HepG2 (cell line): ENCODE data around the gene FAM193A. TPM values are rescaled to one million over a fixed set of nuclear protein-coding genes. Genes with fewer than 3 reads are reported as not detected.

Experiments used
- FLYWCH1 ChIP-seq: sonication (generic); formaldehyde crosslinking; IDR thresholded peaks from 2 replicates; pipeline ENCODE4 v1.8.1; 2023; ENCODE audit warnings: mild to moderate bottlenecking, missing genetic modification reagents
- MED8 ChIP-seq: sonication (generic); formaldehyde crosslinking; IDR thresholded peaks from 2 replicates; pipeline ENCODE4 v1.8.1; 2023; ENCODE audit warnings: mild to moderate bottlenecking, missing genetic modification reagents; ENCODE audit not compliant: insufficient replicate concordance
- NFATC3 ChIP-seq: sonication (generic); formaldehyde crosslinking; IDR thresholded peaks from 2 replicates; pipeline ENCODE4 v1.5.1; 2020; ENCODE audit warnings: mild to moderate bottlenecking, missing genetic modification reagents
- PAX8 ChIP-seq: sonication (generic); formaldehyde crosslinking; IDR thresholded peaks from 2 replicates; pipeline ENCODE4 v1.8.0; 2022; ENCODE audit warnings: mild to moderate bottlenecking, missing genetic modification reagents, borderline replicate concordance
- PCBP1 ChIP-seq: fragments of 200-400 bp; formaldehyde crosslinking; IDR thresholded peaks from 2 replicates; pipeline ENCODE4 v1.6.1; 2017; ENCODE audit warnings: mild to moderate bottlenecking, low read depth, low read length, borderline replicate concordance
- TCF7 ChIP-seq: sonication (generic); IDR thresholded peaks from 2 replicates; pipeline ENCODE4 v1.6.1; 2016; ENCODE audit warnings: antibody characterized with exemption, low read depth
- YEATS4 ChIP-seq: sonication (generic); formaldehyde crosslinking; IDR thresholded peaks from 2 replicates; pipeline ENCODE4 v1.4.0; 2020; ENCODE audit warnings: missing genetic modification reagents, borderline replicate concordance
- ZBTB42 ChIP-seq: sonication (generic); formaldehyde crosslinking; IDR thresholded peaks from 2 replicates; pipeline ENCODE4 v1.5.0; 2020; ENCODE audit warnings: mild to moderate bottlenecking, missing genetic modification reagents
- ZNF296 ChIP-seq: sonication (generic); formaldehyde crosslinking; conservative IDR thresholded peaks from 2 replicates; pipeline ENCODE4 v1.5.0; 2020; ENCODE audit warnings: mild to moderate bottlenecking, missing genetic modification reagents
- ZNF546 ChIP-seq: sonication (generic); formaldehyde crosslinking; conservative IDR thresholded peaks from 2 replicates; pipeline ENCODE4 v1.8.1; 2023; ENCODE audit warnings: mild to moderate bottlenecking, missing genetic modification reagents
- ZNF547 ChIP-seq: sonication (generic); formaldehyde crosslinking; IDR thresholded peaks from 2 replicates; pipeline ENCODE4 v1.5.1; 2020; ENCODE audit warnings: mild to moderate bottlenecking, missing genetic modification reagents
- ZNF598 ChIP-seq: sonication (generic); formaldehyde crosslinking; IDR thresholded peaks from 2 replicates; pipeline ENCODE4 v1.5.1; 2020; ENCODE audit warnings: mild to moderate bottlenecking, missing genetic modification reagents, borderline replicate concordance
- ZNF75D ChIP-seq: sonication (generic); formaldehyde crosslinking; IDR thresholded peaks from 2 replicates; pipeline ENCODE4 v1.8.1; 2023; ENCODE audit warnings: missing genetic modification reagents, mild to moderate bottlenecking, borderline replicate concordance
- polyA plus RNA-seq, 8 experiments: library from polyadenylated mRNA; depleted of rRNA in 3 of 8; stranded (reverse) in 7 of 8; unstranded in 1 of 8; fragments of >200 nt; fragmentation: Illumina TruSeq in 4 of 8; extraction: Trizol in 4 of 8; gene quantifications; 2 replicates each; pipeline versions ENCODE4 v1.2.1 to v1.2.3, GENCODE V29; 2011 to 2016; ENCODE audit warnings: low read depth in 4 of 8, missing spikeins in 1 of 8, mixed read lengths in 1 of 8; ENCODE audit not compliant: insufficient read depth in 1 of 8
- total RNA-seq, 5 experiments: library from RNA; depleted of rRNA; stranded (reverse); fragments of >200 nt; fragmentation: Illumina TruSeq; extraction: Trizol; gene quantifications; 2 replicates each; pipeline ENCODE4 v1.2.3, GENCODE V29; 2016; ENCODE audit warnings: low read depth in 1 of 5
- TF ChIP-seq, protein P1 (sequence below), 2 experiments: fragments of 450-650 bp in 1 of 2; sonication (generic) in 1 of 2; formaldehyde crosslinking in 1 of 2; IDR thresholded peaks; 2 replicates each; pipeline versions ENCODE4 v1.6.1 to v1.8.0; 2016 to 2022; ENCODE audit warnings: antibody characterized with exemption in 1 of 2, mild to moderate bottlenecking in 1 of 2, missing genetic modification reagents in 1 of 2
- TF ChIP-seq, protein P2 (sequence below): sonication (generic); IDR thresholded peaks from 2 replicates; pipeline ENCODE4 v1.6.1; 2016; ENCODE audit warnings: low read depth, borderline replicate concordance
- TF ChIP-seq, protein P3 (sequence below): sonication (generic); formaldehyde crosslinking; conservative IDR thresholded peaks from 2 replicates; pipeline ENCODE4 v1.4.0; 2020; ENCODE audit warnings: missing genetic modification reagents

The FAM193A gene
- total and polyA plus RNA-seq, 2 of the 13 experiments (the other 11 are each of a cell fraction or from before 2014, with no cell fraction given): 5.7 to 8.7 TPM

DNA sequence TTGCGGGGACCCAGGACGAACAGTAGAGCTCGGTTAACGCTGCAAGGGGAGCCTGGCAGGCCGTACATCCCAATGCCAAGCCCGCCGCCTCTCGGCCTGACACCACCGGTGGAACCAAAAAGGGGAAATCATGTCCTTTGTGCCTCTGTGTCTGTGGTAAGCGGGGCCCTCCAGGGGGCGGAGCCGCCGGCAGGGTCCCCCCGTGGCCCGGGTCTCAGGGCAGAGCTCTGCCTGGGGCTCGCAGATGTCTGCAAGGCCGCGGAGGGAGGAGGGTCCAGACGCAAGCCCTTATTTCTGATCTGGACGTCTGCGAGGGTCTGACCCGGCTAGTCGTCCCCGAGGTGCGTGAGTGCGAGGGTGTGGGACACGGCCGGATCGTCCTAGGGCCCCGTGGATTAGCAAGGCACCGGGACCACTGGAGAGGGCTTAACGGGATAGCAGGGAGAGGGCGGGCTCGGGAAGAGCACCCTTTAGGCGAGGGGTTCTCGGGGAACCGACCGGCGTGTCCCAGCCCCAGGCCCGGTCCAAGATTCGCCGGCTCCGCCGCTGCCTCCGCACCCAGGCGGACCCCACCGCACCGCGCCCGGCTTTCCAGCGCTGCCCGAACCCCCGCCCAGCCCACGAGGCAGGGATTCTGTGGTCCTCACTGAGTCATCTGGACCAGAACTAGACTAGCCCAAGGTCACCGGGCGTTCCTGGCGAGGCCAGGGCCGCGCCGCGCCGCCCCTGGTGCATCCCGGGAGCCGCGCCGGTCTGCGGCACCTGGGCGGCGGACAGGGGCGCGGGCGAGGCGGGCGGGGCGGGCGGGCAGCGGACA lies 863 bp upstream of the FAM193A start (continued):
- TF ChIP-seq, protein P1, sequence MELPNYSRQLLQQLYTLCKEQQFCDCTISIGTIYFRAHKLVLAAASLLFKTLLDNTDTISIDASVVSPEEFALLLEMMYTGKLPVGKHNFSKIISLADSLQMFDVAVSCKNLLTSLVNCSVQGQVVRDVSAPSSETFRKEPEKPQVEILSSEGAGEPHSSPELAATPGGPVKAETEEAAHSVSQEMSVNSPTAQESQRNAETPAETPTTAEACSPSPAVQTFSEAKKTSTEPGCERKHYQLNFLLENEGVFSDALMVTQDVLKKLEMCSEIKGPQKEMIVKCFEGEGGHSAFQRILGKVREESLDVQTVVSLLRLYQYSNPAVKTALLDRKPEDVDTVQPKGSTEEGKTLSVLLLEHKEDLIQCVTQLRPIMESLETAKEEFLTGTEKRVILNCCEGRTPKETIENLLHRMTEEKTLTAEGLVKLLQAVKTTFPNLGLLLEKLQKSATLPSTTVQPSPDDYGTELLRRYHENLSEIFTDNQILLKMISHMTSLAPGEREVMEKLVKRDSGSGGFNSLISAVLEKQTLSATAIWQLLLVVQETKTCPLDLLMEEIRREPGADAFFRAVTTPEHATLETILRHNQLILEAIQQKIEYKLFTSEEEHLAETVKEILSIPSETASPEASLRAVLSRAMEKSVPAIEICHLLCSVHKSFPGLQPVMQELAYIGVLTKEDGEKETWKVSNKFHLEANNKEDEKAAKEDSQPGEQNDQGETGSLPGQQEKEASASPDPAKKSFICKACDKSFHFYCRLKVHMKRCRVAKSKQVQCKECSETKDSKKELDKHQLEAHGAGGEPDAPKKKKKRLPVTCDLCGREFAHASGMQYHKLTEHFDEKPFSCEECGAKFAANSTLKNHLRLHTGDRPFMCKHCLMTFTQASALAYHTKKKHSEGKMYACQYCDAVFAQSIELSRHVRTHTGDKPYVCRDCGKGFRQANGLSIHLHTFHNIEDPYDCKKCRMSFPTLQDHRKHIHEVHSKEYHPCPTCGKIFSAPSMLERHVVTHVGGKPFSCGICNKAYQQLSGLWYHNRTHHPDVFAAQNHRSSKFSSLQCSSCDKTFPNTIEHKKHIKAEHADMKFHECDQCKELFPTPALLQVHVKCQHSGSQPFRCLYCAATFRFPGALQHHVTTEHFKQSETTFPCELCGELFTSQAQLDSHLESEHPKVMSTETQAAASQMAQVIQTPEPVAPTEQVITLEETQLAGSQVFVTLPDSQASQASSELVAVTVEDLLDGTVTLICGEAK (IDR thresholded peaks at IDR 0.05): no peak
- TF ChIP-seq, protein P1 (CRISPR knock-in tag; IDR thresholded peaks at IDR 0.05): no peak
- TF ChIP-seq ZBTB42 (CRISPR knock-in tag) (no peak), FLYWCH1 (no peak), ZNF296 (CRISPR knock-in tag) (no peak), ZNF547 (CRISPR knock-in tag) (no peak), YEATS4 (peak; percentile 23; the same call in 1 of the 2 replicates), MED8 (CRISPR knock-in tag) (peak; percentile 14), ZNF75D (CRISPR knock-in tag) (no peak), ZNF546 (CRISPR knock-in tag) (no peak), NFATC3 (CRISPR knock-in tag) (no peak), TCF7 (no peak), ZNF598 (0 out of 2 replicates have a peak, but pooled peaks have one; percentile 15), PAX8 (CRISPR knock-in tag) (peak; percentile 85; the same call in 1 of the 2 replicates), PCBP1 (no peak)
- TF ChIP-seq, protein P2, sequence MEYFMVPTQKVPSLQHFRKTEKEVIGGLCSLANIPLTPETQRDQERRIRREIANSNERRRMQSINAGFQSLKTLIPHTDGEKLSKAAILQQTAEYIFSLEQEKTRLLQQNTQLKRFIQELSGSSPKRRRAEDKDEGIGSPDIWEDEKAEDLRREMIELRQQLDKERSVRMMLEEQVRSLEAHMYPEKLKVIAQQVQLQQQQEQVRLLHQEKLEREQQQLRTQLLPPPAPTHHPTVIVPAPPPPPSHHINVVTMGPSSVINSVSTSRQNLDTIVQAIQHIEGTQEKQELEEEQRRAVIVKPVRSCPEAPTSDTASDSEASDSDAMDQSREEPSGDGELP: no peak
- TF ChIP-seq, protein P3, sequence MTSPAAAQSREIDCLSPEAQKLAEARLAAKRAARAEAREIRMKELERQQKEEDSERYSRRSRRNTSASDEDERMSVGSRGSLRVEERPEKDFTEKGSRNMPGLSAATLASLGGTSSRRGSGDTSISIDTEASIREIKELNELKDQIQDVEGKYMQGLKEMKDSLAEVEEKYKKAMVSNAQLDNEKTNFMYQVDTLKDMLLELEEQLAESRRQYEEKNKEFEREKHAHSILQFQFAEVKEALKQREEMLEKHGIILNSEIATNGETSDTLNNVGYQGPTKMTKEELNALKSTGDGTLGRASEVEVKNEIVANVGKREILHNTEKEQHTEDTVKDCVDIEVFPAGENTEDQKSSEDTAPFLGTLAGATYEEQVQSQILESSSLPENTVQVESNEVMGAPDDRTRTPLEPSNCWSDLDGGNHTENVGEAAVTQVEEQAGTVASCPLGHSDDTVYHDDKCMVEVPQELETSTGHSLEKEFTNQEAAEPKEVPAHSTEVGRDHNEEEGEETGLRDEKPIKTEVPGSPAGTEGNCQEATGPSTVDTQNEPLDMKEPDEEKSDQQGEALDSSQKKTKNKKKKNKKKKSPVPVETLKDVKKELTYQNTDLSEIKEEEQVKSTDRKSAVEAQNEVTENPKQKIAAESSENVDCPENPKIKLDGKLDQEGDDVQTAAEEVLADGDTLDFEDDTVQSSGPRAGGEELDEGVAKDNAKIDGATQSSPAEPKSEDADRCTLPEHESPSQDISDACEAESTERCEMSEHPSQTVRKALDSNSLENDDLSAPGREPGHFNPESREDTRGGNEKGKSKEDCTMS: no peak
